NOMO-1 treated with dmso at 0.1 percent for 144 hours (cell line): ENCODE measurements around the gene CSNK1E.

Experiments
- DNase-seq: peaks from one replicate; lab custom pipeline; 2025; ENCODE audit not compliant: unreplicated experiment; lab: John Stamatoyannopoulos, UW

Gene CSNK1E

DNA sequence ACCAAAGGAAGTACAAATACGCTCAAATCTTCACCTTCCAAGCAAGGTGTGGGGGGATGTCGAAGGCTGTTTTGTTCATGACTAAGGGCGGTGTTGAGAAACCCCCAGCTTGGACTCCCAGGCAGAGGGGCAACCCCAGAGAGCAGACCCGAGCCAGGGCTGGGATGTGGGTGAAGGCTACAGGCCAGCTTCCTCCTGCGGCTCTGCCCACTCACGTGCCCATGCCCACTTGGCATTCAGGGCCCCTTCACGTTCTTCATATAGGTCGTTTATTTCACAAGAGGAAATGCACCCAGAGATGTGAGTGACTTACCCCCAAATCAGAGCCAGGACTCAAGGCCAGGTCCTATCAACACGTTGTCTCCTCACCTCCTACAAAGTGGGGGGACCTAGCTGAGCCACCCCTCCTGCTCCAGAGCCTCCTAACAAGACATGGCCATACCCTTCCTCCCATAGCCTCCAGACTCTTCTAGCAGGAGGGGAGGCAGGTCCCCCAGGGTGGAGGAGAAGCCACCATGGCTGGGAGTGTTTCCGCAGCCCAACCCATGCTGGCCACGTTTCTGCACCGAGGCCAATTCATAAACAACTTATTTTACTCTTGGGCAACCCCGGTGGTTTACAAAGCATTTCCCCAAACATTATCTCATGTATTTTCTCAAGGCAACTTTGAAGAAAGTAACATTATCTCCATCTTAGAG lies 66.4 kb downstream of the CSNK1E start:
- DNase-seq, result no peak

DNA sequence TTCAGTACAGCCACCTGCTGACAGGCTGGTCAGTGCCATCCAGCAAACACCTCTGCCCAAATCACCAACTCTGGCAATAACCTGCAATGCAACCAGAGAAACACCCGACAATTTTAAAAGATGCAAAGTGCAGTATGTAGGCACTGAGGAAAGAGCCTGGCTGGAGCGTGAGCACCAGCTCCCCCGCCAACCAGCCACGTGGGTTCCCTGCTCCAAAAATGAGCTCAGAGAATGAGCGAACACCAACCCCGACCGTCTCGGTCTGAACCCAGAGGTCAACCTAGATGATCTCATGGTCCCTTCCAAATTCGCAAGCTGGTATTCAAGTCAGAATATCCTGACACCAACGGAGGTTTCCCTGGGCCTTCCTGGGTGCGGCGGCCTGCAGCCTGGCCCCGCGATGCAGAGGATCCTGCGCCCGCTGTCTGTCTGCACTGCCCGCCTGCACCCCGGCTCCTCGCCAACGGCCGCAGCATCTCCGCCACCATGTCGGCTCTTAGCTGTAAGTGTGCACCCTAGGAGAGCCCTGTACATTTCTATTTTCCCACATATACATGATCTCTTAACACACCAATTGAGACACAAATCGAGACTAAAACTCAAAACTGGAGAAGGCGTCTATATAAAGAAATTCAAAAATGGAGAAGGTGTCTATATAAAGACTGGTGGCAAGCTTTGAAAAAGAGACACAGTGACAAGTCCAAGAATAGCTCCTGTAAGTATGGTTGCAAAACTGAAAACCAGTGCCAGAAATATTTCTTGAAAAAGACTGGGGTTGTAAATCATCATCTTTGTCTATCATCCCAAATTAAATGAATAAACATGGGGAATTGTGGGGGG lies 67.2 kb downstream of the CSNK1E start:
- DNase-seq, result no peak

DNA sequence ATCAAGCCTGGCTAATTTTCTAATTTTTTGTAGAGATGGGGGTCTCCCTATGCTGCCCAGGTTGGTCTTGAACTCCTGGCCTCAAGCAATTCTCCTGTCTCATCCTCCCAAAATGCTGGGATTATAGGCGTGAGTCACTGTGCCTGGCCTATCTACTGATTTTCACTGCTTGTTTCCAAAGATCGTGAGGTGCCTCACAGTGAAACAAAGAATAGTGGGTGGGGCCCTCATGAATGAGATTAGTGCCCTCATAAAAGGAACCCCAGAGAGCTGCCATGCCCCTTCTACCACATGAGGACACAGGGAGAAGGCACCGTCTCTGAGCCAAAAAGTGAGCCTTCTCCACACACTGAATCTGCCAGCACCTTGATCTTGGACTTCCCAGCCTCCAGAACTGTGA lies 67.9 kb downstream of the CSNK1E start:
- no peak for DNase-seq

DNA sequence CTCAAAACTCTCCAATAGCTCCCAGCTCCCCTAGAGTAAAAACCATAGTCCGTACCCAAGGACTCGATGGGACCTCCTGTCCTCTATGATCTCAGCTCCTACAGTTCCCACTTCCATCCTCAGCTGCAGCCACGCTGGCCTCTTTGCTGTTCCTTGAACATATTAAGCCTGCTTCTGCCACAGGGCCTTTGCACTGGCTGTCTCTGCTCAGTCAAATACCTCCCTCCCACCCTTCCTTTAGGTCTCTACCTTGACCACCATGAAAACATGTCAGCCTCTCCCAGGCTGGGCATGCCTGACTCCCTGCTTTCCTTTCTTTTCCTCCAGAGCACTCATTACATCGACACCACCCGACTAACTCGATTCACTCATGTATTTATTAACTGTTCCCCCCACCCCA lies 69.0 kb downstream of the CSNK1E start:
- no peak for DNase-seq

DNA sequence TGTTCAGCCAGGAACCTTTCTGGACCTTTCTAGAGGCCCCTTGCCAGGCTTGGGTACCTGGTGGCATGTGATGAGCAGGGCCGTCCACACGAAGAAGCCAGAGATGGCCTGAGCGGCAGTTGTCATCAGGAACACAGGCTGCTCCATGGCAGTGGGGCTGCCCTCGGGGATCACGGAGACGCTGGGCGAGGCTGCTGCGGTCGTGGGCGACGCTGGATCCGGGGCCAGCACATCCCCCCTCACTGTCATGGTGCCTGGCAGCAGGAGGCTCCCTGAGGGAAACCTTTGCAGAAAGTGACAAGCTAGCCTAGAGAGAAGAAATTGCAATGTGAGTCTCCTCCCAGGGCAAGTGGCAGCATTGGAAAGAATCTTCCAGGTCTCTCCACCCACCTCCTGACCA lies 69.5 kb downstream of the CSNK1E start:
- no peak for DNase-seq

DNA sequence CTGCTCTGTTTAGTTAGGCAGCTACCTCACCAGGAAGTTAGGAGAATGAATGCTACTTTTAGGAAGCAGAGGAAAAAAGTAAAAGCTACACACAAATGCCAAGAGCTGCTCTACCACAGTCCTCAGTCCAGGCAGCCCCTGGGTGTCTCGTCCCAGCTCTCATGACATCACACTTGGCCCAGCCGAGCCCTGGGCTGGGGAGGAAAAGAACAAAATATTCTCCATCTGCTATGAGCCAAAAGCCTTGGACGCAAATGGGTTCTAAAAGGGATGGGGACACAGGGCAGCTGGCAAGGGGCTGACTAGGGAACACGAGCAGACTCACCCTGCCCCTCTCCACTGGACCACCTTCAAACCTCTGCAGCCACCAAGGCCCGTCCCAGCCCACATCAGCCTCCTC lies 70.5 kb downstream of the CSNK1E start:
- DNase-seq, result no peak

DNA sequence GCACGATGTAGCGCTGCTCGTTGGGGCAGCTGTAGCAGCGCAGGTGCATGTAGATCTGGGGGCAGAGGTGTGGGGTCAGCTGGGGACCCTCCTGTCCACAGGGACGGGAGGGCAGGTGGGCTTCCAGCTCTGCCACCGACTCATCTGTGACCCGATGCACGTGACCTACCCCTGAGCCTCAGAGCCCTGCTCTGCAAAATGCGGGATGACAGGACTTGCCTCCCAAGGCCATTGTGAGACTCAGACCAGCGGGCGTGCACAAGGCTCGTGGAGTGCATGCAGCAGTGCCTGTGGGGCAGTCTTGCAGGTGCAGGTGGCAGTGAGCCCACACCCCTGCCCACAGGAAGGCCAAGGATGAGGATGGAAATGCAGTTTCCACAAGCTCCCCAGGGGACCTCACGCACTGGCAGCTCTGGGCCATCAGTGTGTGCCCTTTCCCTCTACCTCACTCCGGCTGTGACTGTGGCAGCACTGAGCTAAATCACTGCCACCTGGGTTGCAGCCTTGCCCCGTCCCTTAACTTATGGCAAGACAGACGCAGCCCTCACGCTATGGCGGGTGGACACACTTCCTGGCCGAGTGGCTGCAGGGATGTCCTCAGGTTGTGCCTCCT lies 71.1 kb downstream of the CSNK1E start:
- DNase-seq, result no peak

DNA sequence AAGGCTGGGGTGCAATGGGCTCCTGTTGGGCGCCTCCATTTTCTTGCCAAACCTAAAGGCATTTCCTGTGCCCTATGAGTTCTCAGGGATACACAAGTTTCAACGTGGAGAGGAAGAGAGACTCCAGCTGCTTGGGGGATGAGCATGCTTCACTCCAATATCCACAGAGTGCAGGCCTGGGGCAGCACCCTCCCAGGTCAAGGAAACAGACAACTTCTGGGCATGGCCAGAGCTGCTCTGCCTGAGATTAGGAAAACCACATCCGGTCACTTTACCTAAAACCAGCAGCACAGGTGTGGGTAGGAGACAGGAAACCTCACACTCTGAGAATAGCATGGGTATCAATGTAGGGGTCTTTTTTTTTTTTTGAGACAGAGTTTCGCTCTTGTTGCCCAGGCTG lies 73.1 kb downstream of the CSNK1E start:
- no peak for DNase-seq

DNA sequence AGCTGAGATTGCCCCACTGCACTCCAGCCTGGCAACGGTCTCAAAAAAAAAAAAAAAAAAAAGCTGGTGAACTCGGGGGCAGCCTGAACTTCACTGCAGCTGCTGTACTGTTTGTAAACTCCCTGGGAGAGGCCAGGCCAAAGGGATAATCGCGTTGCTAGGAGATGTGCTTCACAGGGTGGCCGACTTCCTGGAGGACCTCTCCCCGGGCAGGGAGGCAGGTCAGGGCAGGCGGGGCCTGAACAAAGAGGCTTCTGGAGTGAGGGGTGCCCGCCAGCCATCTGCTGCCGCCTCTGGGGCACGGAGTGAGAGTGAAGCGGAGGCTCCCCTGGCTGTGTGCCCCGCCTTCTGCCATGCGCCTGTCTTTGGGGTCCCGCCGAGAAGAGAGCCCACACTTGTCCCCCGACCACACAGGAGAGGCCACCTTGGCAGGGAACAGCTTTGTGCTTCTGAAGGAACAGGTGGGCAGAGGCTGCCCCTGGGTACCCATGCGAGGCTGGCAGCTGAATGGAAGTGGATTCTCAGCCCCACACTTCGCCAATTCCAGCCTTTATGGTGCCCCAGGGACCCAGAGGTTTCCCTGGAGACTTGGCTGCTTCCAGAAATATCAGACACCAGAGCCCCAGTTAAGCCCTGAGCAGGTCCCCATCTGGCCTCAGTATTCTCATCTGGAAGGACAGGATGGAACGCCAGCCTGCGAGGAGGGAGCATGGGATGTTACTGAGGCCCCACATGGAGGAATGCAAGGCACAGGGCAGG lies 74.0 kb downstream of the CSNK1E start:
- DNase-seq, result no peak

DNA sequence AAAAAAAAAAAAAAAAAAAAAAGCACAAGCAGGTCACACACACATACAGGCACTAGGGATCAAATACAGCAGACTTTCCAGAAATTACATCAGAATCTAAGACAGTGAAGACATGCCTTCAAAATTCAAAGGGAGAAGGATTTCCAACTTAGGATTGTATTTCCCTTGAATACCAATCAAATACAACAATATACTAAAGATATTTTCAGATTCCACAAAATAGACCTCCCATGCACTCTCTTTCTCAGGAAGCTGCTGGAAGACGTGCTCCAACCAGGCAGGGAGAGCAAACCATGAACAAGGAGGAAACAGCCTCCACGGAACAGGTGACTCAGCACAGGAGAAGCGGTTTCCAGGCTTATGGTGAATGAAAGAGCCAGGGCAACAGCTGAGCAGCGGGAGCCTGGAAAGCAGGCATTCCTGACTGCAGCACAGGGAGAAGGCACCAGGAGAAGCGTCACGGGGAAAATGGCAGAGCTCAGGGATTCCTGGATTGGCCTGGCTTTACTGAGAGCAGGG lies 76.4 kb downstream of the CSNK1E start:
- DNase-seq, result no peak
